Superior temporal gyrus (tissue), 1 donor: ENCODE results near the gene PIK3CB.
"Not testable (repeated sequence)": the region's sequence is repeated elsewhere in the genome, so short reads cannot be mapped to it uniquely, and the experiment has no call there.

Source experiments
- DNase-seq: peaks from one replicate; pipeline ENCODE4 v3.0.0-alpha.2; 2016; ENCODE audit errors: extremely low spot score

Gene PIK3CB

GRCh38 chr3:138846824-138847223, 12.1 kb upstream of the PIK3CB start:
- not testable (repeated sequence) for DNase-seq

GRCh38 chr3:138846262-138846791, 11.6 kb upstream of the PIK3CB start:
- DNase-seq, result no peak

- DNase-seq, result no peak
Measured at GRCh38 chr3:138845771-138846173, 11.0 kb upstream of the PIK3CB start.

GRCh38 chr3:138845181-138845601, 10.5 kb upstream of the PIK3CB start:
- DNase-seq, result no peak

GRCh38 chr3:138842483-138843188, 7.9 kb upstream of the PIK3CB start:
- no peak for DNase-seq

GRCh38 chr3:138838385-138838784, 3.7 kb upstream of the PIK3CB start:
- not testable (repeated sequence) for DNase-seq

GRCh38 chr3:138835846-138836245, 1.1 kb upstream of the PIK3CB start:
- DNase-seq, result not testable (repeated sequence)

- DNase-seq, result no peak
Measured at GRCh38 chr3:138835397-138835757, 649 bp upstream of the PIK3CB start.

- DNase-seq, result peak; percentile 64
Measured at GRCh38 chr3:138833899-138834595, 681 bp downstream of the PIK3CB start.

GRCh38 chr3:138832473-138833057, 2.2 kb downstream of the PIK3CB start:
- DNase-seq, result not testable (repeated sequence)

GRCh38 chr3:138829886-138830510, 4.7 kb downstream of the PIK3CB start:
- DNase-seq, result no peak

- DNase-seq, result no peak
Measured at GRCh38 chr3:138829097-138829496, 5.6 kb downstream of the PIK3CB start.

GRCh38 chr3:138827222-138827621, 7.5 kb downstream of the PIK3CB start:
- DNase-seq, result no peak

- DNase-seq, result no peak
Measured at GRCh38 chr3:138825336-138825735, 9.4 kb downstream of the PIK3CB start.

- no peak for DNase-seq
Measured at GRCh38 chr3:138824114-138824506, 10.6 kb downstream of the PIK3CB start.

GRCh38 chr3:138820379-138820778, 14.3 kb downstream of the PIK3CB start:
- not testable (repeated sequence) for DNase-seq

GRCh38 chr3:138818185-138818860, 16.4 kb downstream of the PIK3CB start:
- DNase-seq, result no peak

GRCh38 chr3:138817695-138818094, 17.0 kb downstream of the PIK3CB start:
- DNase-seq, result no peak

- no peak for DNase-seq
Measured at GRCh38 chr3:138812806-138813205, 21.9 kb downstream of the PIK3CB start.

- no peak for DNase-seq
Measured at GRCh38 chr3:138809500-138810256, 25.1 kb downstream of the PIK3CB start.
